Measurements from ENCODE around the gene TLE4. TPM values are rescaled to one million over a fixed set of nuclear protein-coding genes. Genes with fewer than 3 reads are reported as not detected.
"Not testable (repeated sequence)": the region's sequence is repeated elsewhere in the genome, so short reads cannot be mapped to it uniquely, and the experiment has no call there.

TLE4 gene
- total RNA-seq, 2 experiments from 2014 or later, result 125 to 136 TPM

- DNase-seq (no peak), ATAC-seq (ENCODE audit: poor library complexity) (no peak)
- Histone ChIP-seq H3K36me3 (ENCODE audit: insufficient read depth, low read length) (no peaks in the 10 kb centered on the region), H3K4me3 (ENCODE audit: low read length) (no peak overlapping the region), H3K4me1 (ENCODE audit: insufficient read depth, low read length) (peaks cover 2% of the 10 kb centered on the region), H3K27me3 (ENCODE audit: control insufficient read depth in 1 of 2, insufficient read depth in 2 of 2, low read length in 2 of 2) (no peaks in the 10 kb centered on the region), H3K9me3 (ENCODE audit: control insufficient read depth in 1 of 2, insufficient read depth in 1 of 2, low read length in 2 of 2) (no peaks in the 10 kb centered on the region), H3K27ac (ENCODE audit: low read depth in 1 of 2, low read length in 2 of 2) (no peak overlapping the region)
- Mint-ChIP-seq H3K27ac (peak overlapping the region; percentile 70), H3K9me3 (peaks cover 9% of the 10 kb centered on the region), H3K36me3 (ENCODE audit: low read depth) (peaks cover 10% of the 10 kb centered on the region), H3K27me3 (no peaks in the 10 kb centered on the region), H3K4me1 (ENCODE audit: low read depth) (peaks cover 24% of the 10 kb centered on the region), H3K4me3 (no peak overlapping the region)
- intact Hi-C loops (cut with DNase I, micrococcal nuclease), result no loop called here
- ChIA-PET POLR2A (interaction anchor here (0.8 kb wide), 1 partner anchor 29 kb away, joined by 5 read pairs; the partner anchor contains the start of gene TLE4), CTCF (interaction anchor here (1.6 kb wide), 1 partner anchor 16 kb away, joined by 3 read pairs; no protein-coding TSS in a partner anchor)
- TF ChIP-seq, protein P1, sequence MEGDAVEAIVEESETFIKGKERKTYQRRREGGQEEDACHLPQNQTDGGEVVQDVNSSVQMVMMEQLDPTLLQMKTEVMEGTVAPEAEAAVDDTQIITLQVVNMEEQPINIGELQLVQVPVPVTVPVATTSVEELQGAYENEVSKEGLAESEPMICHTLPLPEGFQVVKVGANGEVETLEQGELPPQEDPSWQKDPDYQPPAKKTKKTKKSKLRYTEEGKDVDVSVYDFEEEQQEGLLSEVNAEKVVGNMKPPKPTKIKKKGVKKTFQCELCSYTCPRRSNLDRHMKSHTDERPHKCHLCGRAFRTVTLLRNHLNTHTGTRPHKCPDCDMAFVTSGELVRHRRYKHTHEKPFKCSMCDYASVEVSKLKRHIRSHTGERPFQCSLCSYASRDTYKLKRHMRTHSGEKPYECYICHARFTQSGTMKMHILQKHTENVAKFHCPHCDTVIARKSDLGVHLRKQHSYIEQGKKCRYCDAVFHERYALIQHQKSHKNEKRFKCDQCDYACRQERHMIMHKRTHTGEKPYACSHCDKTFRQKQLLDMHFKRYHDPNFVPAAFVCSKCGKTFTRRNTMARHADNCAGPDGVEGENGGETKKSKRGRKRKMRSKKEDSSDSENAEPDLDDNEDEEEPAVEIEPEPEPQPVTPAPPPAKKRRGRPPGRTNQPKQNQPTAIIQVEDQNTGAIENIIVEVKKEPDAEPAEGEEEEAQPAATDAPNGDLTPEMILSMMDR (IDR thresholded peaks at IDR 0.05), result no peak
Measured at GRCh38 chr9:79542735-79543620, 28.8 kb upstream of the TLE4 start.

DNA sequence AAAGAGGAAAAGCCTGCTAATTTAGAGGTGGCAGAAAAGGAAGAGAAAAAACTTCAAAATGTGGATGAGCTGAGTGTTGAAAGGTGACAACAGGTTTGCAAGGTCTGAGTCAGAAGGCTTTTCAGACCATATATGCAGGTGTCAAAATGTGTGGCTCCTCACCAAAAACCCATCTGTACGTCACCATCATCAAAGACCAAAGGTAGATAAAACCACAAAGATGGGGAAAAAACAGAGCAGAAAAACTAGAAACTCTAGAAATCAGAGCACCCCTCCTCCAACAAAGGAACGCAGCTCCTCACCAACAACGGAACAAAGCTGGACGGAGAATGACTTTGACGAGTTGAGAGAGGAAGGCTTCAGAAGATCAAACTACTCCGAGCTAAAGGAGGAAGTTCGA lies 27.4 kb upstream of the TLE4 start:
- not testable (repeated sequence) for H3K4me1 ChIP-seq (ENCODE audit: insufficient read depth, low read length); H3K27me3 Mint-ChIP-seq; H3K36me3 ChIP-seq (ENCODE audit: insufficient read depth, low read length); H3K4me3 ChIP-seq (ENCODE audit: low read length); H3K27ac ChIP-seq (ENCODE audit: low read depth in 1 of 2, low read length in 2 of 2); H3K9me3 Mint-ChIP-seq; H3K9me3 ChIP-seq (ENCODE audit: control insufficient read depth in 1 of 2, insufficient read depth in 1 of 2, low read length in 2 of 2); H3K27me3 ChIP-seq (ENCODE audit: control insufficient read depth in 1 of 2, insufficient read depth in 2 of 2, low read length in 2 of 2); H3K36me3 Mint-ChIP-seq (ENCODE audit: low read depth)
- peak overlapping the region; percentile 40 for H3K4me3 Mint-ChIP-seq
- DNase-seq, result peak in 10 of 14 experiments; percentile 4 to 74 (median 22)
- peaks cover 24% of the 10 kb centered on the region for H3K4me1 Mint-ChIP-seq (ENCODE audit: low read depth)
- intact Hi-C loops (cut with DNase I, micrococcal nuclease), result loop anchor here in 1 of 2 experiments (1.0 kb wide), 1 partner anchor 27 kb away; the partner anchor contains the start of gene TLE4
- peak; percentile 98 for ATAC-seq (ENCODE audit: poor library complexity)
- ChIA-PET CTCF (interaction anchor here (1.6 kb wide), 1 partner anchor 14 kb away, joined by 3 read pairs; no protein-coding TSS in a partner anchor), POLR2A (interaction anchor here (0.8 to 2.3 kb wide), 4 partner anchors 9 to 153 kb away, joined by 3 to 27 read pairs (median 5); partner anchors contain the start of gene TLE4)
- H3K27ac Mint-ChIP-seq, result peak overlapping the region; percentile 70

GRCh38 chr9:79551586-79551985 lies 20.2 kb upstream of the TLE4 start:
- CTCF ChIA-PET, result no interaction called here
- Mint-ChIP-seq H3K9me3 (peaks cover 2% of the 10 kb centered on the region), H3K27me3 (no peaks in the 10 kb centered on the region), H3K4me1 (ENCODE audit: low read depth) (no peaks in the 10 kb centered on the region), H3K27ac (no peak overlapping the region), H3K36me3 (ENCODE audit: low read depth) (no peaks in the 10 kb centered on the region), H3K4me3 (no peak overlapping the region)
- H3K36me3 ChIP-seq (ENCODE audit: insufficient read depth, low read length), result no peaks in the 10 kb centered on the region
- DNase-seq (no peak), ATAC-seq (ENCODE audit: poor library complexity) (no peak)
- H3K27me3 ChIP-seq (ENCODE audit: control insufficient read depth in 1 of 2, insufficient read depth in 2 of 2, low read length in 2 of 2), result no peaks in the 10 kb centered on the region
- intact Hi-C loops (cut with DNase I, micrococcal nuclease), result no loop called here
- POLR2A ChIA-PET, result no interaction called here
- H3K4me3 ChIP-seq (ENCODE audit: low read length), result no peak overlapping the region
- H3K4me1 ChIP-seq (ENCODE audit: insufficient read depth, low read length), result no peaks in the 10 kb centered on the region
- peaks cover 0 to 5% of the 10 kb centered on the region in 2 experiments for H3K9me3 ChIP-seq (ENCODE audit: control insufficient read depth in 1 of 2, insufficient read depth in 1 of 2, low read length in 2 of 2)
- no peak overlapping the region for H3K27ac ChIP-seq (ENCODE audit: low read depth in 1 of 2, low read length in 2 of 2)
- TF ChIP-seq, protein P1 (IDR thresholded peaks at IDR 0.05), result no peak

Measured in CD4-positive, alpha-beta T cell (primary cell).